ENCODE results near the gene ARHGEF16. TPM values are rescaled to one million over a fixed set of nuclear protein-coding genes. Genes with fewer than 3 reads are reported as not detected.

The ARHGEF16 gene
- total and polyA plus RNA-seq, 2 donors from 2014 or later = 15.5 to 39.3 TPM

- intact Hi-C loops (cut with DNase I) = no loop called here
Measured at GRCh38 chr1:3519301-3519885, 64.9 kb downstream of the ARHGEF16 start.

GRCh38 chr1:3520419-3521378 is 66.2 kb downstream of the ARHGEF16 start:
- Histone ChIP-seq H3K9me3 (ENCODE audit: control insufficient read depth in 2 of 3, insufficient read depth in 1 of 3, low read length in 3 of 3) (no peaks in the 10 kb centered on the region), H3K27me3 (ENCODE audit: control insufficient read depth, insufficient read depth, low read length) (no peaks in the 10 kb centered on the region), H3K9ac (ENCODE audit: low read length in 3 of 3) (no peak overlapping the region), H3K27ac (ENCODE audit: low read depth in 2 of 2, low read length in 2 of 2) (no peak overlapping the region), H3K36me3 (ENCODE audit: control insufficient read depth in 2 of 3, insufficient read depth in 3 of 3, low read length in 3 of 3) (no peaks in the 10 kb centered on the region), H3K4me1 (ENCODE audit: control insufficient read depth in 2 of 3, insufficient read depth in 2 of 3, low read depth in 1 of 3, low read length in 3 of 3) (no peaks in the 10 kb centered on the region), H3K4me3 (ENCODE audit: low read length in 3 of 3) (no peak overlapping the region)
- intact Hi-C loops (cut with DNase I) = no loop called here
- DNase-seq (no peak), FAIRE-seq (no peak)
- TF ChIP-seq, protein P1, sequence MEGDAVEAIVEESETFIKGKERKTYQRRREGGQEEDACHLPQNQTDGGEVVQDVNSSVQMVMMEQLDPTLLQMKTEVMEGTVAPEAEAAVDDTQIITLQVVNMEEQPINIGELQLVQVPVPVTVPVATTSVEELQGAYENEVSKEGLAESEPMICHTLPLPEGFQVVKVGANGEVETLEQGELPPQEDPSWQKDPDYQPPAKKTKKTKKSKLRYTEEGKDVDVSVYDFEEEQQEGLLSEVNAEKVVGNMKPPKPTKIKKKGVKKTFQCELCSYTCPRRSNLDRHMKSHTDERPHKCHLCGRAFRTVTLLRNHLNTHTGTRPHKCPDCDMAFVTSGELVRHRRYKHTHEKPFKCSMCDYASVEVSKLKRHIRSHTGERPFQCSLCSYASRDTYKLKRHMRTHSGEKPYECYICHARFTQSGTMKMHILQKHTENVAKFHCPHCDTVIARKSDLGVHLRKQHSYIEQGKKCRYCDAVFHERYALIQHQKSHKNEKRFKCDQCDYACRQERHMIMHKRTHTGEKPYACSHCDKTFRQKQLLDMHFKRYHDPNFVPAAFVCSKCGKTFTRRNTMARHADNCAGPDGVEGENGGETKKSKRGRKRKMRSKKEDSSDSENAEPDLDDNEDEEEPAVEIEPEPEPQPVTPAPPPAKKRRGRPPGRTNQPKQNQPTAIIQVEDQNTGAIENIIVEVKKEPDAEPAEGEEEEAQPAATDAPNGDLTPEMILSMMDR (IDR thresholded peaks at IDR 0.05; ENCODE audit: borderline replicate concordance, extremely low read depth, insufficient read depth) = no peak

More at GRCh38 chr1:3519301-3519885, 64.9 kb downstream of the ARHGEF16 start:
- Histone ChIP-seq H3K4me1 (ENCODE audit: control insufficient read depth in 2 of 3, insufficient read depth in 2 of 3, low read depth in 1 of 3, low read length in 3 of 3) (no peaks in the 10 kb centered on the region), H3K4me3 (ENCODE audit: low read length in 3 of 3) (no peak overlapping the region), H3K9me3 (ENCODE audit: control insufficient read depth in 2 of 3, insufficient read depth in 1 of 3, low read length in 3 of 3) (no peaks in the 10 kb centered on the region), H3K36me3 (ENCODE audit: control insufficient read depth in 2 of 3, insufficient read depth in 3 of 3, low read length in 3 of 3) (no peaks in the 10 kb centered on the region), H3K9ac (ENCODE audit: low read length in 3 of 3) (no peak overlapping the region), H3K27me3 (ENCODE audit: control insufficient read depth, insufficient read depth, low read length) (no peaks in the 10 kb centered on the region), H3K27ac (ENCODE audit: low read depth in 2 of 2, low read length in 2 of 2) (no peak overlapping the region)
- FAIRE-seq (no peak), DNase-seq (no peak)
- TF ChIP-seq, protein P1 (IDR thresholded peaks at IDR 0.05; ENCODE audit: borderline replicate concordance, extremely low read depth, insufficient read depth) = no peak

GRCh38 chr1:3521426-3521825 is 67.0 kb downstream of the ARHGEF16 start:
- FAIRE-seq (no peak), DNase-seq (no peak)
- no peaks in the 10 kb centered on the region for H3K4me1 ChIP-seq (ENCODE audit: control insufficient read depth in 2 of 3, insufficient read depth in 2 of 3, low read depth in 1 of 3, low read length in 3 of 3)
- H3K4me3 ChIP-seq (ENCODE audit: low read length in 3 of 3) = no peak overlapping the region
- TF ChIP-seq, protein P1 (IDR thresholded peaks at IDR 0.05; ENCODE audit: borderline replicate concordance, extremely low read depth, insufficient read depth) = no peak
- intact Hi-C loops (cut with DNase I) = no loop called here
- no peak overlapping the region for H3K9ac ChIP-seq (ENCODE audit: low read length in 3 of 3)
- H3K9me3 ChIP-seq (ENCODE audit: control insufficient read depth in 2 of 3, insufficient read depth in 1 of 3, low read length in 3 of 3) = no peaks in the 10 kb centered on the region
- H3K36me3 ChIP-seq (ENCODE audit: control insufficient read depth in 2 of 3, insufficient read depth in 3 of 3, low read length in 3 of 3) = no peaks in the 10 kb centered on the region
- H3K27me3 ChIP-seq (ENCODE audit: control insufficient read depth, insufficient read depth, low read length) = no peaks in the 10 kb centered on the region
- H3K27ac ChIP-seq (ENCODE audit: low read depth in 2 of 2, low read length in 2 of 2) = no peak overlapping the region
